Measurements from ENCODE around the gene STRN. TPM values are rescaled to one million over a fixed set of nuclear protein-coding genes. Genes with fewer than 3 reads are reported as not detected.
A peak's percentile ranks its signal among the peaks of the same experiment; 100 is the strongest.

STRN gene
- total and polyA plus RNA-seq, 9 of the 15 experiments (the other 6 are each of a cell fraction or from before 2014, with no cell fraction given) = 1.3 to 31.2 (median 20.0) TPM

GRCh38 chr2:36869606-36870005, 96.7 kb downstream of the STRN start:
- no peaks in the 10 kb centered on the region for H3K27me3 ChIP-seq (ENCODE audit: control insufficient read depth in 2 of 2, insufficient read depth in 2 of 2, low read length in 2 of 2)
- H4K20me1 ChIP-seq (replicated peaks; ENCODE audit: control insufficient read depth, insufficient read depth, low read length) = no peaks in the 10 kb centered on the region
- BruUV-seq (replicated peaks) = no TSS peak
- no peak overlapping the region for H3K4me2 ChIP-seq (ENCODE audit: insufficient read depth, low read length)
- intact Hi-C loops (cut with micrococcal nuclease) (no loop called here), in situ Hi-C loops (cut with MboI) (no loop called here)
- no peaks in the 10 kb centered on the region; the same call in 1 of the 2 replicates for H3K9me3 ChIP-seq (replicated peaks; ENCODE audit: control insufficient read depth, insufficient read depth, low read depth, low read length)
- ATAC-seq = no peak
- no peak overlapping the region for H3K27ac ChIP-seq (ENCODE audit: extremely low read depth, low read depth, low read length)
- WGBS (ENCODE audit: insufficient coverage, low coverage, missing lambda C conversion rate) = 52% methylated on average over 3 of the region's 3 CpGs
- POLR2A ChIA-PET = no interaction called here
- H3K4me3 ChIP-seq = no peak overlapping the region
- no peaks in the 10 kb centered on the region for H3K9me1 ChIP-seq (ENCODE audit: control insufficient read depth, insufficient read depth, low read length)
- H3K9ac ChIP-seq (ENCODE audit: insufficient read depth in 1 of 2, low read depth in 2 of 2, low read length in 2 of 2) = no peak overlapping the region
- no peaks in the 10 kb centered on the region for H3K4me1 ChIP-seq (replicated peaks in 1 of 2; ENCODE audit: control insufficient read depth in 2 of 2, insufficient read depth in 2 of 2, low read length in 2 of 2)
- H3K36me3 ChIP-seq (ENCODE audit: control insufficient read depth, insufficient read depth, low read length) = peaks cover 45% of the 10 kb centered on the region; the same call in 2 of the 3 replicates
- H3K79me2 ChIP-seq (ENCODE audit: control insufficient read depth, insufficient read depth, low read length) = no peaks in the 10 kb centered on the region
- FAIRE-seq = no peak
- CTCF ChIA-PET (ENCODE audit: low intra/inter-chr PET ratio) = interaction anchor here (0.6 to 0.7 kb wide), 2 partner anchors 28 to 798 kb away, joined by 3 read pairs; no protein-coding TSS in a partner anchor
- no peak overlapping the region for H2AFZ ChIP-seq (ENCODE audit: low read depth, low read length)
- DNase-seq (ENCODE audit: extremely low read depth in 1 of 4, low spot score in 3 of 4) = no peak
- TF ChIP-seq ZNF316 (IDR thresholded peaks at IDR 0.05) (peak; percentile 66; the same call in 1 of the 2 replicates), HNRNPK (IDR thresholded peaks at IDR 0.05; ENCODE audit: low read depth, low read length, poor library complexity, severe bottlenecking) (no peak), C11orf30 (IDR thresholded peaks at IDR 0.05; ENCODE audit: low read depth) (peak; percentile 53), NEUROD1 (IDR thresholded peaks at IDR 0.05; ENCODE audit: borderline replicate concordance, low read depth, low read length, partially characterized antibody) (no peak), MAFG (tag; conservative IDR thresholded peaks at IDR 0.05) (peak; percentile 21; the same call in 1 of the 2 replicates)
- TF ChIP-seq, protein P1, sequence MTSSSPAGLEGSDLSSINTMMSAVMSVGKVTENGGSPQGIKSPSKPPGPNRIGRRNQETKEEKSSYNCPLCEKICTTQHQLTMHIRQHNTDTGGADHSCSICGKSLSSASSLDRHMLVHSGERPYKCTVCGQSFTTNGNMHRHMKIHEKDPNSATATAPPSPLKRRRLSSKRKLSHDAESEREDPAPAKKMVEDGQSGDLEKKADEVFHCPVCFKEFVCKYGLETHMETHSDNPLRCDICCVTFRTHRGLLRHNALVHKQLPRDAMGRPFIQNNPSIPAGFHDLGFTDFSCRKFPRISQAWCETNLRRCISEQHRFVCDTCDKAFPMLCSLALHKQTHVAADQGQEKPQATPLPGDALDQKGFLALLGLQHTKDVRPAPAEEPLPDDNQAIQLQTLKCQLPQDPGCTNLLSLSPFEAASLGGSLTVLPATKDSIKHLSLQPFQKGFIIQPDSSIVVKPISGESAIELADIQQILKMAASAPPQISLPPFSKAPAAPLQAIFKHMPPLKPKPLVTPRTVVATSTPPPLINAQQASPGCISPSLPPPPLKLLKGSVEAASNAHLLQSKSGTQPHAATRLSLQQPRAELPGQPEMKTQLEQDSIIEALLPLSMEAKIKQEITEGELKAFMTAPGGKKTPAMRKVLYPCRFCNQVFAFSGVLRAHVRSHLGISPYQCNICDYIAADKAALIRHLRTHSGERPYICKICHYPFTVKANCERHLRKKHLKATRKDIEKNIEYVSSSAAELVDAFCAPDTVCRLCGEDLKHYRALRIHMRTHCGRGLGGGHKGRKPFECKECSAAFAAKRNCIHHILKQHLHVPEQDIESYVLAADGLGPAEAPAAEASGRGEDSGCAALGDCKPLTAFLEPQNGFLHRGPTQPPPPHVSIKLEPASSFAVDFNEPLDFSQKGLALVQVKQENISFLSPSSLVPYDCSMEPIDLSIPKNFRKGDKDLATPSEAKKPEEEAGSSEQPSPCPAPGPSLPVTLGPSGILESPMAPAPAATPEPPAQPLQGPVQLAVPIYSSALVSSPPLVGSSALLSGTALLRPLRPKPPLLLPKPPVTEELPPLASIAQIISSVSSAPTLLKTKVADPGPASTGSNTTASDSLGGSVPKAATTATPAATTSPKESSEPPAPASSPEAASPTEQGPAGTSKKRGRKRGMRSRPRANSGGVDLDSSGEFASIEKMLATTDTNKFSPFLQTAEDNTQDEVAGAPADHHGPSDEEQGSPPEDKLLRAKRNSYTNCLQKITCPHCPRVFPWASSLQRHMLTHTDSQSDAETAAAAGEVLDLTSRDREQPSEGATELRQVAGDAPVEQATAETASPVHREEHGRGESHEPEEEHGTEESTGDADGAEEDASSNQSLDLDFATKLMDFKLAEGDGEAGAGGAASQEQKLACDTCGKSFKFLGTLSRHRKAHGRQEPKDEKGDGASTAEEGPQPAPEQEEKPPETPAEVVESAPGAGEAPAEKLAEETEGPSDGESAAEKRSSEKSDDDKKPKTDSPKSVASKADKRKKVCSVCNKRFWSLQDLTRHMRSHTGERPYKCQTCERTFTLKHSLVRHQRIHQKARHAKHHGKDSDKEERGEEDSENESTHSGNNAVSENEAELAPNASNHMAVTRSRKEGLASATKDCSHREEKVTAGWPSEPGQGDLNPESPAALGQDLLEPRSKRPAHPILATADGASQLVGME (CRISPR knock-in tag; IDR thresholded peaks at IDR 0.05) = no peak

All from K562 (cell line).